Hindlimb muscle (tissue), 1 donor: ENCODE measurements around the gene NRXN3. TPM values are rescaled to one million over a fixed set of nuclear protein-coding genes. Genes with fewer than 3 reads are reported as not detected.

Source experiments
- DNase-seq: peaks from one replicate; pipeline ENCODE4 v3.0.0-alpha.2; 2013
- polyA plus RNA-seq: library from polyadenylated mRNA; unstranded; fragments of 120-200 nt; gene quantifications from one replicate; pipeline ENCODE4 v1.2.1, GENCODE V29; 2013; ENCODE audit not compliant: insufficient read length

Gene NRXN3
- polyA plus RNA-seq, 1 donor = 0.40 TPM

DNA sequence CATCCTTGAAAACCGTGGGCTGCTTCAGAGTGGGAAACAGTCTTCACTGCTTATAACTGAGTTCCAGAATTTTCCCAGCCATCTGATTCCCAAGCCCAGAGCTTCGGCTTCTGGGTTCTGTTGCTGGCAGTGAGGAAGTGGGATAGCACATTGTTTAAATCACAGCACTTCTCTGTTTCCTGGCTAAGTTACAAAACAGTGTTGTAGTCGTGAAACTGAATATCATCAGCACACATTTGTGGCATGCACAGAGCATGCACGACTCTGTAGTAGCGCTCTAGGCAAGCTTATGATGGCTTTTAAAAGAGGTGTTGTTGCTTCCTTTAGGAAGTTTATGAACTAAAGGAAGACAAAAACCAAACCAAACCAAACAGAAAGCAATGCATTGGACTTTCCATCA, 1005.5 kb downstream of the NRXN3 start:
- peak; percentile 3 for DNase-seq

DNA sequence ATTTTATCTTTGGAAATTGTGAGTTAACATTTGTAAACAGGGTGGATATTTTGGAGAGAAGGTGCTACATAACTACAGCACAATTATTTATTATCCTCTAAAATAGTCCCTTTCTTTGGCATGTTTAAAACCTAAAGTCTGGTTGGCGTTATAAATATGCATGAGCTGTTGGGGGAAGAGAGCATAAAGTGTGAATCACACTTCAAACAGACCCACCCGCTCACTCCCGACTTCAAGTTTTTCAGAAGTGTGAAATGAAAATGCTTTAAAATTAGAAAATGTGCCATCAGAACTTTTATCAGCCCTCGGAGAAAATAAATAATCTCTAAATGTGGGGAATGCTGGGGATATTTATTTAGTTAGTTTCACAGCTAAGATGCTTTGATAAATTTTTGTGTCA, 1006.9 kb downstream of the NRXN3 start:
- no peak for DNase-seq

DNA sequence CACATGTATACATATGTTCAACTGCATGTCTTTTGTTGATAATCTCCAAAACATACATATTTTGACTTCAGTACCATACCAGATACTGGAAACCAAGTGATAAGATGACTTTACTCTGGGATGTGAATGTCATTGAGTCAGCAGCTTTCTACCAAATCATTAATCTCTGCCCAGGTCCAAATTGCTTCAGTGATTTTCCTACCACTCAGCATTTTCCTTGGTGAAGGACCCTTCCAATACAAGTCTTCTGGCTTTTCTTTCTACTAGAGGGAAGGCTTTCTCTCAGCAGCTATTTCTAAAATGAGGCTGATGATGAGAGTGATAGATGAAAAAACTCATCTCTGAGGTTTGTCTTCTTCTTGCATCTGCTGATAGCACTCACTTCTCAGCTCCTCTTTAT, 1008.5 kb downstream of the NRXN3 start:
- no peak for DNase-seq

DNA sequence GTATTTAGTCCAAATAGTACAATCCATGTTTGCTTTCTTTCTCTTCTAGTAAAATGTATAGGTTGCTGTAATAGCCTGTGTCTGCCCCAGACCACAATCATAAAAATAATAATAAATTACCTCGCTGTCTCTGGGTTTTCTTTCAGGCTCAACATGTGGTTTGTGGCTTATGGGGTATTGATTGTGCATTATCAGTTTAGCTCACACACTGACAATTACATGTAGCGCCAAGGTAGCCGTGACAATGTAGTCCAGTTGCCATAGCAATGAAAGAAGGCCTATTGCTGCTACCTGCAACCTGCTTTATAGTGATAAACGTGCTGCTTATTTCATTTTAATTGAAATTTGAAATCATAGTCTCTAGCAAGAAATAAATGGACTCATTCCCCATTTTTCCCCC, 1009.8 kb downstream of the NRXN3 start:
- no peak for DNase-seq

DNA sequence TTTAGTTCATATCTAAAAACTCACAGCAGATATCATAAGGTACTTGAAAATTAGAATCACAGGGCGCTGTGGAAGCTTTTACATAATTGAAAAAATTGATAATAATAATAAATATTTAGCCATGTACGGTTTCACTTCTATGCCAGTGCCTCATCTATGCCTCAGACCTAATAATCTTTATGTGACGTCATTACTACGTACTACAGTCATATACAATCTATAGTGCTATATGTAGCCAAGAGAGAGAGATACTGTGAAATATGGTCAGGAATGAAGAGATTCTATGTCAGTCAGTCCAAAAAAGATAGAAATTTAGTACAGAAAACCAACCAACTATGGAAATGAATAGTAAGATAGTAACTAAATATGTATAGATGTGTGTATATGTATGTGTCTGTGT, 1010.5 kb downstream of the NRXN3 start:
- no peak for DNase-seq

DNA sequence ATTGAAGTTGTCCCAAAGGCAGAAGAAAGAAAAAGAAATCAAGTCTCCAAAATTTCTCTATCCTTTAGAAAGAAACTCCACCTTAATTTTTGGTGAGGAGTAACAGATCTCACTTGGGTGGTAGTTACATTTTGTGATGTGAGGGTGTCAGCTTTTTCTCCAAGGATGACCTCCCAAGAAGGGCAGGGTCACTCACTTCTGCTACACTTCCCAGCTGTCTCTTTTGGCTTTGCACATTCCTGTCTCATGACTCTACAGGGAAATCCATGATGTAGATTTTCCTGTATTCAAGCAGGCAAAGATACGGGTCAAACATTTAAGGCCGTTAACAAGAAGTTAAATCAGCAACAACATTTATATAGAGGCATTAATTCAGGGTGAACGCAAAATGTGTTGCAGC, 1016.4 kb downstream of the NRXN3 start:
- DNase-seq = no peak

DNA sequence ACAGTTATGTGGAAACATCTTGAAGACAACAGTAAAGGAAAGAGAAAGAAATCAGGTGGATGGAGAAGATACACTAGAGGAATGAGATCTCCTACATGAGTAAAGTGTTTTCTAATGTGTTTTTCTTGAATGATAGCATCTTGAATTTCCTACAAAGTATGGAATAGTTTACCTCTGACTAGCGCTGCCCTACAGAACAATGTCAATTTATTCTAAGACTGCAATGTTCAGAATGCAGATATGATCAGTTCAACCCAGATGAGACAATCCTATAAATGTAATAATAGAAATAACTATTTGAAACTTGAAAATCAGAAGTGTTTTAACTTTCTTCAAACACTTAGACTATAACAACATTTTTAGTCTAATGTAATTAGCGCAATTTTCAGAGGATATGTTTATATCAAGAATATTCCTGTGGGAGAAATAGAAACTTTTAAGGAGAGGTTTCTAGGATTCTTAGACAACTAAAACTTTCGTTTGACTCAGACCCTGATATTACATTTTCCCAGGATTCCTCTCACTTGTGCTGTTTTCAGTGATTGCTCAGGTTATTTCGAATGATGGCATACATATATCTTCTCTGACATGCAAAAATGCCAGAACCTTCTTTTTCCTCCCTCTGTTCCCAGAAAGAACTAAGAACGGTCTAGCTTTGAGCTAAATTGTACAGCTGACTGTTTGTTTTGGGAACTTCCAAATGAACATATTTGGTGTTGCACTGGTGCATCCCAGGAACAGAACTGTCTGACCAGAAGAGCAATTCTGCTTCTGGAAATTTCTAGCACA, 1023.7 kb downstream of the NRXN3 start:
- DNase-seq = no peak

DNA sequence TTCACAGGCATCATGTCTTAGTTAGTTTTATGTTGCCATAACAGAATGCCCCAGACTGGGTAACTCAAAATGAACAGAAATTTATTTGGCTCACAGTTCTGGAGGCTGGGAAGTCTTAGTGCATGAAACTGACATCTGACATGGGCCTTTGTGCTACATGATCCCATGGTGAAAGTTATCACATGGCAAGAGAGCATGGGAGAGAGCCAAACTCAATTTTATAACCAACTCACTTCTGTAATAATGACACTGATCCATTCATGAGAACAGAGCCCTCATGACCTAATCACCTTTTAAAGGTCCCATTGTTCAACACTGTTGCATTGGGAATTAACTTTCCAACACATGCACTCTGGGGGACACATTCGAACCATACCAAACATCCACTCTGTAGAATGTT, 1026.0 kb downstream of the NRXN3 start:
- DNase-seq = no peak

DNA sequence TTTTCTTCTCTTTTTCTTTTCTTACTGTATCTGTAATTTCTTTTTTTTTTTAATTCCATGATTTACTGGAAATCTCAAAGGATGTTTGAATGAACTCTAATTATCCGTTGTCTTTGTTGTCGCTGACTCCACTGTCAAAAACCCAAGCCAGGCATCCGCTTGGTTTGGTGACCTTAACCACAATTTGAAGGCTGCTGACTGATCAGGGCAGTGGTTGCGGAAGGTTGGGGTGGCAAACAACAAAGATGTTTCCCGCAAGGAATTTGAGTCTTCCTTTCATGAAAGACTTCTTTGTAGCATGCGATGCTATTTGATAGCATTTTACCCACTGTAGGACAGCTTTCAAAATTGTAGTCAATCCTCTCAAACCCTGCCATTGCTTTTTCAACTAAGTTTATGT, 1027.3 kb downstream of the NRXN3 start:
- no peak for DNase-seq

DNA sequence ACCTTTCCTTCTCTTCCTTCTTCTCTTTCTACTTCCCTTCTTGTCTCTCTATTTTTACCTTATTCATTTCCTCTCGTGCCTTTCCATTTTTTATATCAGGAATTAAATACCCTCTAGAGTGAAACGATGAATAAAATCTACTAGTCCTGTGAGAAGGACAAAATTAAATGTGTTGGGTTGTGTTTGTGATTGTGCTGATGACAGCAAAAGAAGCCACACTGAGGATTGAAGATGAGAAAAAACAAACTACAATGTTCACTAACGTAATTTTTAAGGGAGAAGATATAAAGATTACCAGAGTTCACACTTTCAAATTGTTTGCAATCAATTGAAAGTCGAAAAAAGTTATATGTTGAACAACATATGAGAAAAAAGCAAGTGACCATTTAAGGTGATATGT, 1029.0 kb downstream of the NRXN3 start:
- no peak for DNase-seq

DNA sequence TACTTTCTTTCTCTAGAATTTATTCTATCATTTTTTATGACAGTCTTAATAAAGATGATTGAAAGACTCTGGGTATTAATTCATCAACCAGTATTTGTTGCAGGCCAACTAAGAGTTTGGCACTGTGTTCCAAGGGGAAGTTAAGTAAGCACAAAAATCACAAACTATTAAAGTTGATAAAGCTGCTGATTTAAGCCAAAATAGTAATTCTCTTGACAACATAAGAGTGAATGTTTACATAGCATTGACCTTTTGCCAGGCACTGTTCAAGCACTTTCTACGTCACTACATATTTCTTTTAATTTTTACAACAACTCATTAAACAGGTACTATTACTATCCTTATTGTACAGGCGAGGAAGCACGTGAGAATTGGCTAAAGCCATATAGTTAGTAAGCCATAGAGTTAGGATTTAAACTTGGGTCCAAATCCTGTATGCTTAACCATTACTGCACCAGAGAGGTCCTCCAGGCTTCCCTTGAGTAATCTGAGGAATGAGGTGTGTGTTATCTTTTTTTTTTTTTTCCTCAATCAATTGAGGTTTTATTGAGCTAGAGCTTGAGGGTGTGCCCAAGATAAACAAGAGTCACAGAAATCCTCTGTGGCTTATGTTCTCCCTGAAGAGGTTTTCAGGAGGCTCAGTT, 1031.5 kb downstream of the NRXN3 start:
- DNase-seq = no peak

DNA sequence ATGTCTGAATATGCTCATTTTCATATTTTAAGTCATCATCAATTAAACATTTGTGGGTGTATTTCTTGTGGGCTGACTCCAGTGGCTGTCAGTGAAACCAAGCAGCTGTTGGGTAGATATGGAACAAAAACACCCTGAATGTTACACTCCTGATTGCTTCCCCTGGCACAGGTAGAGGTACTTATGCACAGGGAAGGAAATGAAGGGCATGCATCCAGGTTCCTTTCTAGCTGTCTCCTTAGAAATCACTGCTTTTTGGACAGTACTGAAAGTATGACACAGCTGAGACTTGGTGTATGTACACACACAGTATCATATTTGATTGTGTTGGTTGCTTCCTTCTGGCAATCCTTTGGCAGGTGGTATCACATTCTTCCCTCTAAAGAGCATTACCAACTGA, 1034.4 kb downstream of the NRXN3 start:
- no peak for DNase-seq

DNA sequence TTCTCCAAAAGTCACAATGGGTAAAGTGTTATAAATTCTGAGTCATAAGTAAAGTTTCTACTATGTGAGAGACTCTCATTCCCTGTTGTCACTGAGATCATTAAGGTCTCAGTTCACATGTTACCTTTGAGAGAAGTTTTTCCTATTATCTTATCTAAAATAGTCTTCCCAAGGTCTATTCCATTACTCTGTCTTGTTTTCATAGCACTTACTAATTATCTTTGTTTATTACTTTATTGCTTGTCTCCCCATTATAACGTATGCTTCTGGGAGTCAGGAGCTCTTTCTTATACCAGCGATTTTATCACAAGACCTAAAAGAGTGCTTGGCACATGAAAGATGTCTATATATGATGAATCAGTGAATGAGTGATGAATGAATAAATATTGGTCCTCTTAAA, 1039.2 kb downstream of the NRXN3 start:
- DNase-seq = no peak

DNA sequence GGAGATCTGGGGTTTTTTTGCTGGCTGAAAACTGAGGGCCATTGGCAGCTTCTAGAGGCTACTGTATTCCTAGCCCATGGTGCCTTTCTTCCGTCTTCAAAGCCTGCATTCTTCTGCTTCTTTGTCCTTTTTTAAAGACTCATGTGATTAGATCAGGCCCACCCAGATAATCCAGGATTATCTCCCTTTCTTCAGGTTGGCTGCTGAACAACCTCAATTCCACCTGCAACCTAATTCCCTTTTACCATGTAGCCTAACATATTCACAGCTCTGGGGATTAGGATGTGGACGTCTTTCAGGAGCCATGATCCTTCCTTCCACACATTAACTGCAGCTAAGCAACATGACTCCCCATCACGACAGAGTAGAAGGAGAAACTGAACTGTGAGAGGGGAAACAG, 1055.6 kb downstream of the NRXN3 start:
- no peak for DNase-seq

DNA sequence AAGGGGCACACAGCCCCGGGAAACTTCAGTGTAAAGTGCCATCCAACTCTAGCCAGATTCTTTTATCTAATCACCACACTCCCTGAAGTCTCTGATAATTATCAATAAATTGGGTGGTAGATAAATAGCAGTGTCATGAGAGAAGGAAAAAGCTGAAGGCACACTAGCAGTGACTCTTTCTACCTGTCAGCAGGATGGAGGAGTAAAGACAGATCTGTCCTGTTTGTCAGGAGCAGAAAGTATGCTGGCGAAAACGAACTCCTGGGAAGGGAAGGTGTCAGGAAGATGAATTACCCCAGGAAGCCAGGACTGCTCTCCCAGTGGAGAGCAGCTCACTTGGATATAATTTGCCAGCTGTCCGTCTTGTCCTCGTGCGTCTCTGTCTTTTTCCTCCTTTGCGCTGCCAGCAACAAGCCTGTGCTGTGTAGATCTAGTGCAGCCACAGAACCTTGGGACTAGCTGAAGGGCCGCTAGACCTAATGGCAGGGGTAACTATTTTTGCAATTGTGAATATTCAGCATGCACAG, 1059.3 kb downstream of the NRXN3 start:
- DNase-seq = no peak

DNA sequence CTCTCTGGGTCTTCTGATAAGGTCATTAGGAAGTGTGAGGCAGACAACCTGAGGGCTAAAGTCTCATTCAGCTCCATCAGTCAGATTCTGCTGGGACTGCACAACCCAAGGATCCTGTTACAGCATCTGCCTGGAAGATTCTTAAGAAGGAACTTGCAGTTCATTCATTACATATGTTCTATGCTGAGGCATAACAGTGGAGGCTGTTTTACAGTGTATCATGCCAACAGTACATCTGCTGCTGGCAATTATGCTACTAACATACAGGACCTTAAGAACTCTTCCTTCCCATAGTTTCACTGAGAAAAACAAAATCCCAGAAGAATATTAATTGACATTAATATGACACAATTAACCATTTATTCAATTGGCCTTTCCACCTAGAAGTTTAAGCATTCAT, 1072.5 kb downstream of the NRXN3 start:
- peak; percentile 16 for DNase-seq

DNA sequence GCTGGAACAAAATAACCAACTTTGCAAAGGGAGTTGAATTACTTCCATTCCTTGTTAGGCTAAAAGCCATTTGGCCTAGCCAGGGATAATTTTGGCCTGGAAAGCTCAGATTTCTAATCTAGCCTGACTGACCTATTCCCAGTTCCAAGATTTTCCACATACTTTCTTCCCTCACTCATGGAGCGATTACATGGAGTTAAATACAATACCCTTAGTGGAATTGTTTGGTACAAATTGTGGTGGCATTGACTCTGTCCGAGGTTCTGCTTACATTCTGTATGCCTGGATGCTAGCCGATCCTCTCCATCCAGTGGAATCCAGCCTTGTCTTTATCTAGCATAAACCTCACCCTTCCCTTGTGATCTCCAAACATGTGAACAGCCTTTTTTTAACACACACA, 1076.0 kb downstream of the NRXN3 start:
- DNase-seq = peak; percentile 8

DNA sequence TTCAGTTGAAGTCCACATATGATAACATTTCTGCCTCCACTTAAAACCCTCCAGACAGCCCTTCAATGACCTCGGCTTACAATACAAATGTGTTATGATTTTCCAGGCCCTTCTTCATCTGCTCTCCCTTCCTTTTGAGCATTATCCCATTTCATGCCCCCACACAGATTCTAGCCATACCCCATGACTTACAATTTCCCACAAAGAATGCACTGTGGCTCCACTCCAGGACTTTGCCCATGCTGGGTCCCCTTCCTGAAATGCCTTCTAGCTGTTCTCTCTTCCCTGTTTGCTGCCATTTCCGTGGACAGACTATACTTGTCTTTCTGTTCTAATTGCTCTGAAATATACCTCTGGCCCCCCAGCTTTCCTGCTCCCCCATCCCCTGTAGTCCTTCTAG, 1078.0 kb downstream of the NRXN3 start:
- DNase-seq = no peak

DNA sequence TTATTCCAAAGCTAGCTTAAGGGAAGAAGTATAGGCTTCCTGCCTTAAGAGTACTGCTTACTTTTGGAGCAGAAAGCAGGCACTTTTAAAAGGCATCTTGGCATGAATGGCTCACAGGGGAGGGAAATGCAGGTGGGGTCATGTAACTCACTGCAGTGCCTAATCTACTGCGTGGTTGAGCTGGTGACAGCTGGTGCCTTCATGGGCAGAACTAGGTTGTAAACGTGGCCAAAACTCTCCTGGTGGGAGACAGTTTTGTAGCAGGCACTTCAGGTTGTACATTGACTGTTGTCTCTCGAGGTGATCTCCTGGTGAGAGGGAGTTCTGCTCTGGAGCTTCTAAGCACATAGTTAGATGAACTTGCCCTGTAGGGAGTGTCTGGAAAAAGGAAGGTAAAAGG, 1078.6 kb downstream of the NRXN3 start:
- DNase-seq = no peak

DNA sequence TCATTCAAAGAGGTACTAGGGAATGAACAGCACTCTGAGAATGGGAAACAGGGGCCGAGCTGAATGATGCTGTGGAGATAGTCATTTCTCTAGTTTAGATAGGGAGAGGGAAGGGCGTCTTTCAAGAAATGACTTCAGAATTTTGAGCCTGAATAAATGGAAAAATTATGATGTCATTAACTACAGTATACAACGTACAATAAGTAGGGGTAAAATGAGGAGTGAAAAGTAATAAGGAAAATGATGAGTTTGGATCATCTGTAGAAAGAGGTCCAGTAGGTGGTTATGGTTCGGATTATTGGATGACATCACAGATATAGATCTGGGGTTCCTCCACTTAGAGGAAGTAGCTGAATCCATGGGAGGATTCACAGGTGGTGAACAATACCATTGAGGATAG, 1081.1 kb downstream of the NRXN3 start:
- DNase-seq = no peak

DNA sequence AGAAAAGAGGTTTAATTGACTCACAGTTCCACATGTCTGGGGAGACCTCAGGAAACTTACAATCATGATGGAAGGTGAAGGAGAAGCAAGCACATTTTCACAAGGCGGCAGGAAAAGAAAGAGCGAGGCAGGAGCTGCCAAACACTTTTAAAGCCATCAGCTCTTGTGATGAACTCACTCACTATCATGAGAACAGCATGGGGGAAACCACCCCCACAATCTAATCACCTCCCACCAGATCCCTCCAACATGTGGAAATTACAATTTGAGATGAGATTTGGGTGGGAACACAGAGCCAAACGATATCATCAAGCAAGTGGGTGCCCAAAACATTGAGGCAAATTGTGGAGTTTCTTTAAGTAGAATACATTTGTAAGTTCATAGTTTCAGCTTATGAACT, 1083.4 kb downstream of the NRXN3 start:
- no peak for DNase-seq

DNA sequence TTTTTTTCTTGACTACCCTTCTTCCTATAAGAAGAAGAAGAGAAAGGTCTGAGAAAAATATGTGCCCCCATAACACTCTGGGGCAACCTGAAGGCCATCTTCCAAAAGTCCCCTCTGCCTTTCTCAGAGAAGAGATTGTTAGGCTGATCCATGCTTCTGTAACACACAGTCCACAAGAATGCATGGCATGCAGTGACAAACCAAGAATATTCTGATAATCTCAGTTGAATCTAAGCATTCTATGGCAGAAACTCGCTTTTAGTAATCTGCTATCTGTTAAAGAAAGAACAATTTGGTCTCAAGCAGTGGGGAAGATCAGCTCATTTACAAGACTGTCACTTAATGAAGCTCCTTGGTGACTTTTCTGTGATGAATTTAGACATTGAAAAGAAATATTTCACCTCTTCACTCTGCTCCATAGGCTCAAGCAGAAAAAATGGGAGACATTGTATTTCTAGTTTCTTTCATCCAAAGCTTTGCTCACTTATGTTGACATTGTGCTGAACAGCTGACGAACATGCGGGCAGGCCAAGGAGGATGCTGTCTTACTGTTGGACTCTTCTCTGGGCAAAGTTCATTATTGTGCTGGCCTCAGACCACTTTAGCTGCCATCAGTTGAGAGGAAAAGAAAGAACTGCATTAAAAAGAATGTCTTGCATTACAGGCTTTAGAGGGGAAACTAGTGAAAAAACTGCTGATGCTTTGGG, 1084.0 kb downstream of the NRXN3 start:
- DNase-seq = no peak

DNA sequence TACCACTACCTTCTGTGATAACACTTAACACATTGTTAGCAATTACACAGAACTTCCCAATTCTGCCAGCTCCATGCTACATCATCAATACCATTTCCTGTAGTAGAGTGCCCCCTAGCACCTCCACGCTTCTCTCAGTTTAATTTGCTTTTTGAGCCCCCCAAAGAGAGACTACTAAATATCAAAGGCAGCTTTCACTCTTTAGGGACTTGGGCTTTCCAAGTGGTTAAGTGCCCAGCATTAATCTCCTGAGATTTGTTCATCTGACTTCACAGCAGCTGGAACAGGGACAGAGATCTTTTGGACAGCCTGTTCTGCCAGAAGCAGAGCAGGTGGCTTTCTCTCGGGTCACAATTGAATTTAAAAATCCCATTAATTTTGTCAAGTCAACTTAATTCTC, 1086.2 kb downstream of the NRXN3 start:
- no peak for DNase-seq

DNA sequence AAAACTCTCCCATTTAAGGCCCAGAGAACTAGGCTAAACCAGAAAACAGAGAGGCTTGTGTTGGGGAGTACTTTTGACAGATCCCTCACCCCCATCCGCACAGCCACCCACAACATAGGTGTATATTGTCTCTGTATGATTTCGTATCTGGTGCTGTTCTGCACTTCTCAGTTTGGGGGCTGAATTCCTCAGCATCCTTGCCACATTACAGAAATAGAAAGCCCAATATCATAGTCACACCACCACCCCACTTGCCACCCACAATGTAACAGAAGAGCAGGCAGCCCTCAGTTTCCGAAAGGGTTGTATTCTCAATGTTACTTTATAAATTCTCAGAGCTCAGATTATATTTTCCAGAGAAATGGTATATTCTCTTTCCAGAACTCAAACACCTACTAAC, 1090.2 kb downstream of the NRXN3 start:
- no peak for DNase-seq
